GM23338 (cell line): Measurements from ENCODE around the gene JAKMIP2.

Experiments
- CTCF ChIP-seq, 2 experiments: fragments of 200-600 bp in 1 of 2; sonication (generic) in 1 of 2; conservative IDR thresholded peaks; 2 replicates each; pipeline versions ENCODE4 v1.5.1 to v1.6.1; 2016 to 2017; ENCODE audit warnings: antibody characterized with exemption in 2 of 2, low read depth in 2 of 2, mild to moderate bottlenecking in 2 of 2, moderate library complexity in 1 of 2
- EZH2phosphoT487 ChIP-seq: fragments of 200-600 bp; sonication (generic); IDR thresholded peaks from one replicate; pipeline ENCODE4 v1.8.1; 2018; ENCODE audit warnings: antibody characterized with exemption; ENCODE audit not compliant: unreplicated experiment
- JUNB ChIP-seq: IDR thresholded peaks from one replicate; pipeline ENCODE4 v1.6.1; 2016; ENCODE audit warnings: antibody characterized with exemption; ENCODE audit not compliant: unreplicated experiment
- NANOG ChIP-seq: IDR thresholded peaks from 2 replicates; pipeline ENCODE4 v1.6.1; 2016; ENCODE audit warnings: antibody characterized with exemption, borderline replicate concordance
- POLR2AphosphoS5 ChIP-seq: IDR thresholded peaks from 2 replicates; pipeline ENCODE4 v1.6.1; 2016; ENCODE audit warnings: antibody characterized with exemption, low read depth

- TF ChIP-seq NANOG (no peak), CTCF (conservative IDR thresholded peaks at IDR 0.05; ENCODE audit: low read depth in 2 of 2) (no peak), JUNB (no peak), POLR2AphosphoS5 (no peak), EZH2phosphoT487 (no peak)
Observed at GRCh38 chr5:147759441-147759840, 23.1 kb downstream of the JAKMIP2 start.
